CD4-positive, alpha-beta T cell treated with Interleukin-15 for 4 hours (primary cell): ENCODE results near the gene FLOT1.

ENCODE experiments used
- DNase-seq: peaks from one replicate; pipeline ENCODE4 v3.0.0-alpha.2; 2020; ENCODE audit warnings: low spot score

Gene FLOT1

DNA sequence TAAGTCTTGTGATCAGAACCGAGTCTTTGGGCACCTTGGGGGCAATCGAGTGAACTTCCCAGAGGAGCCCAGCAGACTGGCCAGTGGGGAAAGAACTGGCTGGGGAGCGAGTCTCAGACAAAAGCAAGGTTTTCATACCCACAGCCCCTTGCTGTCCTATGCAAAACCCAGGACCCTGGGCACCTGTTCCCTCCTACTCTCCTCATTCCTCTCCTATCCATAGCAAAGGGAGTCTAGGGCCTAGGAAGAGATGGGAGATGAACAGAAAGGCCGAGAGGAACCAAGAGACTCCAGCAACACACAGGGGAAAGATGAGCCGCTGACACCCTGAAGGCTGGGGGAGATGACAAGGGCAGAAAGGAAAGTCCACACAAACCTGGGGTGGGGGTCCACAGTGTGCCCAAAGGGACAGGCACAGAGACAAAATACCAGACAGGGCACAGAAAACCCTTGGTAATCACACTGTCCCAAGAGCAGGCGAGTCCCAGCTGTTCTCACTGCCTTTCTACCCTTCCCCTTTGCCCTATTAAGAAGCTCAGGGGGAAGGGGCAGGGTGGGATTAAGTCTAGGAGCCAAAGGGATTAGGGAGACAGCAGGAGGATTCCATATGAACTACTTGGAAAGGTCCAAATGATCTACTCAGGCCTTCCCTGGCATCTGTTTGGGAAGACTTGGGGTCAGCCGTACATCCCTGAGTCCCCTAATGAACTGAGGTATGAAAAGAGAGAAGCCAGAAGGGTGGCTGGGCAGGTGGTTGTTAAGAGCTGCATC lies 62.5 kb downstream of the FLOT1 start:
- DNase-seq: no peak

GRCh38 chr6:30678964-30679726 lies 63.3 kb downstream of the FLOT1 start:
- peak; percentile 92 for DNase-seq
